Erythroblast (primary cell): ENCODE results near the gene PLCH2.

Source experiments
- GATA1 ChIP-seq: IDR thresholded peaks from 2 replicates; pipeline ENCODE4 v1.6.1; 2011; ENCODE audit warnings: low read depth, mild to moderate bottlenecking, control low read depth, low read length, moderate library complexity
- POLR2A ChIP-seq: IDR thresholded peaks from 2 replicates; pipeline ENCODE4 v1.6.1; 2011; ENCODE audit warnings: mild to moderate bottlenecking, low read length

DNA sequence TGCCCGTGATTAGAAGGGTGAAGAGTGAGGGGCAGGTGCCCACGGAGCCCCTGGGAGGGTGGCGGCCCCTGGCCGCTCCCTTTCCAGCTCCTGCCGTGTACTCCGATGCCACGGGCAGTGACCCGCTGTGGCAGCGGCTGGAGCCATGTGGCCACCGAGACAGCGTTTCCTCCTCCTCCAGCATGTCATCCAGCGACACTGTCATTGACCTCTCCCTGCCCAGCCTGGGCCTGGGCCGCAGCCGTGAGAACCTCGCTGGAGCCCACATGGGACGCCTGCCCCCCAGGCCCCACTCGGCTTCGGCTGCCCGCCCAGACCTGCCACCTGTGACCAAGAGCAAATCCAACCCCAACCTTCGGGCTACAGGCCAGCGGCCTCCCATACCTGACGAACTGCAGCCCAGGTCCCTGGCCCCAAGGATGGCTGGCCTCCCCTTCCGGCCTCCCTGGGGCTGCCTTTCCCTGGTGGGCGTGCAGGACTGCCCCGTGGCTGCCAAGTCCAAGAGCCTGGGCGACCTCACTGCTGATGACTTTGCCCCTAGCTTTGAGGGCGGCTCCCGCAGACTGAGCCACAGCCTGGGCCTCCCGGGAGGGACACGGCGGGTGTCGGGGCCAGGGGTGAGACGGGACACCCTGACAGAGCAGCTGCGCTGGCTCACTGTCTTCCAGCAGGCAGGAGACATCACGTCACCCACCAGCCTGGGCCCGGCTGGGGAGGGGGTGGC is 28.3 kb downstream of the PLCH2 start:
- TF ChIP-seq POLR2A (no peak), GATA1 (no peak)
